Adrenal gland (tissue), 12 donors: ENCODE measurements around the gene MYCL. TPM values are rescaled to one million over a fixed set of nuclear protein-coding genes. Genes with fewer than 3 reads are reported as not detected.
A peak's percentile ranks its signal among the peaks of the same experiment; 100 is the strongest.

ENCODE experiments used
- DNase-seq, 7 donors: peaks; one replicate each; pipeline ENCODE4 v3.0.0-alpha.2; 2019 to 2020
- H3K27ac ChIP-seq, 5 donors: fragments of 200-600 bp; sonication (generic) in 4 of 5; 1 replicate in 3 of 5; 2 replicates in 2 of 5; pipeline versions ENCODE4 v1.5.1 to v1.8.0; 2016 to 2020; ENCODE audit warnings: mild to moderate bottlenecking in 1 of 5
- H3K27me3 ChIP-seq: fragments of 200-600 bp; 2 replicates; pipeline ENCODE4 v1.8.0; 2021
- H3K36me3 ChIP-seq, 2 donors: fragments of 200-600 bp; replicated peaks in 1 of 2; 1 replicate in 1 of 2; 2 replicates in 1 of 2; pipeline versions ENCODE4 v1.5.1 to v1.8.0; 2018 to 2022
- H3K4me1 ChIP-seq, 2 donors: fragments of 200-600 bp; replicated peaks in 1 of 2; 1 replicate in 1 of 2; 2 replicates in 1 of 2; pipeline versions ENCODE4 v1.5.1 to v1.8.0; 2018 to 2021
- H3K4me3 ChIP-seq, 4 donors: fragments of 200-600 bp; sonication (generic) in 3 of 4; one replicate each; pipeline ENCODE4 v1.5.1; 2016 to 2018
- H3K9me3 ChIP-seq, 3 donors: fragments of 200-600 bp; sonication (generic) in 1 of 3; replicated peaks in 1 of 3; 1 replicate in 2 of 3; 2 replicates in 1 of 3; pipeline versions ENCODE4 v1.5.1 to v1.8.0; 2016 to 2021
- CTCF ChIP-seq, 6 experiments: fragments of 450-650 bp in 4 of 6; fragments of 200-600 bp in 2 of 6; sonication (generic) in 1 of 6; IDR thresholded peaks; 1 replicate in 5 of 6; 2 replicates in 1 of 6; pipeline versions ENCODE4 v1.5.1 to v1.8.0; 2016 to 2021; ENCODE audit warnings: antibody characterized with exemption in 6 of 6, mild to moderate bottlenecking in 2 of 6, moderate library complexity in 1 of 6
- POLR2A ChIP-seq, 2 donors: fragments of 450-650 bp; IDR thresholded peaks; one replicate each; pipeline ENCODE4 v1.6.1; 2017; ENCODE audit warnings: antibody characterized with exemption in 2 of 2, mild to moderate bottlenecking in 2 of 2, moderate library complexity in 1 of 2
- WGBS, 4 donors: extraction: QIAGEN DNeasy Blood & Tissue Kit in 2 of 4; methylation state at CpG; one replicate each; pipeline versions ENCODE4 v1.1.5 to v1.1.7; 2013 to 2017; 5-methylcytosine and 5-hydroxymethylcytosine counted together
- intact Hi-C, 2 donors: fragments of 100-400 bp; cut with DNase I; formaldehyde crosslinking; loops; one replicate each; pipeline versions ENCODE4 v1.14.1 to v1.15.0; 2022 to 2023
- polyA plus RNA-seq, 3 donors: library from polyadenylated mRNA; stranded (reverse); fragments of 200-250 nt in 2 of 3; fragments of 350-450 nt in 1 of 3; fragmentation: Illumina TruSeq in 1 of 3; extraction: RNeasy Lipid Tissue Mini Kit (QIAGEN cat#74804) in 1 of 3; gene quantifications; one replicate each; pipeline ENCODE4 v1.2.3, GENCODE V29; 2013 to 2014
- total RNA-seq, 9 donors: library from RNA; depleted of rRNA in 4 of 9; stranded (reverse); fragments of >200 nt in 4 of 9; fragments of 120-200 nt in 1 of 9; fragmentation: NEBNext Ultra II Directional in 1 of 9; extraction: Animal tissue kit (Norgen Biotek cat#: 25700) in 1 of 9; gene quantifications; one replicate each; pipeline versions ENCODE4 v1.1.0 to v1.2.4, GENCODE V29; 2013 to 2023
- donor health status: healthy with polysubstance abuse.
- donor health status: Bipolar disorder and iron deficiency.
- donor health status: DM: yes; HTN: yes; CAD: no.
- donor health status: DM: no; HTN: no; CAD: no.
- donor health status: DM: no; HTN: no; CAD: no.
- donor health status: DM: yes; HTN: yes; CAD: no.

MYCL gene
- total and polyA plus RNA-seq, 12 donors = 0.07 to 0.69 (median 0.36) TPM; not detected in 1

- Histone ChIP-seq H3K27ac (no peak overlapping the region), H3K36me3 (no peaks in the 10 kb centered on the region), H3K4me3 (no peak overlapping the region), H3K27me3 (no peaks in the 10 kb centered on the region), H3K4me1 (peaks cover 16 to 21% of the 10 kb centered on the region in 2 donors), H3K9me3 (no peaks in the 10 kb centered on the region)
- DNase-seq = no peak
- TF ChIP-seq POLR2A (IDR thresholded peaks at IDR 0.05) = no peak
- TF ChIP-seq CTCF (IDR thresholded peaks at IDR 0.05) = no peak
- 70 to 82% (median 77%) methylated on average over 5 of the region's 5 CpGs for WGBS, 4 donors
- intact Hi-C loops = no loop called here
Measured at GRCh38 chr1:39885516-39885915, 16.2 kb downstream of the MYCL start.

GRCh38 chr1:39882152-39882551, 19.6 kb downstream of the MYCL start:
- Histone ChIP-seq H3K4me3 (peak overlapping the region in 1 of 4 donors; percentile 78), H3K4me1 (peaks cover 28 to 39% of the 10 kb centered on the region in 2 donors), H3K27me3 (no peaks in the 10 kb centered on the region), H3K27ac (no peak overlapping the region), H3K9me3 (no peaks in the 10 kb centered on the region), H3K36me3 (no peaks in the 10 kb centered on the region)
- intact Hi-C loops = no loop called here
- WGBS, 4 donors = 62 to 78% (median 73%) methylated on average over 2 of the region's 2 CpGs
- TF ChIP-seq POLR2A (IDR thresholded peaks at IDR 0.05) (no peak), CTCF (IDR thresholded peaks at IDR 0.05) (no peak)
- no peak for DNase-seq

GRCh38 chr1:39877980-39878956, 23.4 kb downstream of the MYCL start:
- peak overlapping the region in 1 of 5 donors; percentile 1 for H3K27ac ChIP-seq
- H3K36me3 ChIP-seq = no peaks in the 10 kb centered on the region
- no peaks in the 10 kb centered on the region for H3K9me3 ChIP-seq
- 41 to 47% (median 44%) methylated on average over 2 of the region's 2 CpGs for WGBS, 4 donors
- peaks cover 26 to 42% of the 10 kb centered on the region in 2 donors for H3K4me1 ChIP-seq
- H3K27me3 ChIP-seq = no peaks in the 10 kb centered on the region
- TF ChIP-seq CTCF (IDR thresholded peaks at IDR 0.05) (no peak), POLR2A (IDR thresholded peaks at IDR 0.05) (no peak)
- no peak overlapping the region for H3K4me3 ChIP-seq
- no peak for DNase-seq
- intact Hi-C loops = no loop called here

GRCh38 chr1:39877231-39877778, 24.4 kb downstream of the MYCL start:
- peak overlapping the region in 2 of 5 donors; percentile 1 to 52 for H3K27ac ChIP-seq

More at GRCh38 chr1:39877231-39877778, 24.4 kb downstream of the MYCL start:
- Histone ChIP-seq H3K36me3 (no peaks in the 10 kb centered on the region), H3K27me3 (no peaks in the 10 kb centered on the region), H3K4me3 (no peak overlapping the region), H3K9me3 (no peaks in the 10 kb centered on the region), H3K4me1 (peaks cover 23 to 38% of the 10 kb centered on the region in 2 donors)
- TF ChIP-seq POLR2A (IDR thresholded peaks at IDR 0.05) (no peak), CTCF (IDR thresholded peaks at IDR 0.05) (no peak)
- no peak for DNase-seq
- intact Hi-C loops = no loop called here
- 44 to 48% (median 46%) methylated on average over 5 of the region's 5 CpGs for WGBS, 4 donors
